ENCODE data around the gene SYT3.

- TF ChIP-seq CTCF (IDR thresholded peaks at IDR 0.05) (peak in 1 of 4 experiments; percentile 26), POLR2A (IDR thresholded peaks at IDR 0.05) (peak; percentile 14 to 78)
Observed at GRCh38 chr19:50658441-50659317, 19.0 kb upstream of the SYT3 start.
